HEK293T (cell line): ENCODE data around the gene KIF27.
"Not testable (repeated sequence)": the region's sequence is repeated elsewhere in the genome, so short reads cannot be mapped to it uniquely, and the experiment has no call there.

Experiments
- ARNT ChIP-seq: fragments of 450-650 bp; IDR thresholded peaks from 2 replicates; pipeline ENCODE4 v1.6.1; 2017; ENCODE audit warnings: mild to moderate bottlenecking
- BHLHE40 ChIP-seq: fragments of 450-650 bp; IDR thresholded peaks from 2 replicates; pipeline ENCODE4 v1.6.1; 2016; ENCODE audit warnings: mild to moderate bottlenecking, moderate library complexity, borderline replicate concordance
- FOXK2 ChIP-seq: fragments of 450-650 bp; IDR thresholded peaks from 2 replicates; pipeline ENCODE4 v1.6.1; 2016; ENCODE audit warnings: mild to moderate bottlenecking
- LEF1 ChIP-seq: fragments of 450-650 bp; IDR thresholded peaks from 2 replicates; pipeline ENCODE4 v1.6.1; 2017; ENCODE audit warnings: mild to moderate bottlenecking, borderline replicate concordance
- NFRKB ChIP-seq: fragments of 450-650 bp; IDR thresholded peaks from 2 replicates; pipeline ENCODE4 v1.6.1; 2016; ENCODE audit warnings: mild to moderate bottlenecking, moderate library complexity
- SP1 ChIP-seq: fragments of 450-650 bp; IDR thresholded peaks from 2 replicates; pipeline ENCODE4 v1.6.1; 2017
- TF ChIP-seq, protein P1 (sequence below): fragments of 450-650 bp; IDR thresholded peaks from 2 replicates; pipeline ENCODE4 v1.6.1; 2016

DNA sequence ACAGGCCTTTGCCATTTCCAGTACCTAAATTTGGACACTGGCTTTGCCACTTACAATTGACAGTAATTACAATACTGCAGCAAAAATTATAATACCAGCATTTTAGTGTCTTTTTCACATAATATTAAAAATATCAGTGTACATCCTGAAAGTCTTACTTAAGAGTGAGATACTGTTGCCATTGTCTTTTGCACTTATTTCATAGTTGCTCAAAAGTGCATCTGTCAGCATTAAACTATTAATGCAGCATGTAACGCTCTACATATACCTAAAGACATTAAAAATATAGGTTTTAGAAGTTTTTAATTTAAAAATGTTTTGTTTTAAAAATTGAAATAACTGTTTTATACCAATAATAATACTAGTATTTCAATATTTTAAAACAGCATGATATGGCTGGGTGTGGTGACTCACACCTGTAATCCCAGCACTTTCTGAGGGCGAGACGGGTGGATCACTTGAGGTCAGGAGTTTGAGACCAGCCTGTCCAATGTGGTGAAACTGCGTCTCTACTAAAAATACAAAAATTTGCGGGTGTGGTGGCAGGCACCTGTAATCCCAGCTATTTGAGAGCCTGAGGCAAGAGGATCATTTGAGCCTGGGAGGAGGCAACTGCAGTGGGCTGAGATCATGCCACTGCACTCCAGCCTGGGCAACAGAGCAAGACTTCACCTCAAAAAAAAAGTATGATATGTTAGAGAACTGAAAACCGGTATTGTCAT, 39.4 kb downstream of the KIF27 start:
- TF ChIP-seq, protein P1, sequence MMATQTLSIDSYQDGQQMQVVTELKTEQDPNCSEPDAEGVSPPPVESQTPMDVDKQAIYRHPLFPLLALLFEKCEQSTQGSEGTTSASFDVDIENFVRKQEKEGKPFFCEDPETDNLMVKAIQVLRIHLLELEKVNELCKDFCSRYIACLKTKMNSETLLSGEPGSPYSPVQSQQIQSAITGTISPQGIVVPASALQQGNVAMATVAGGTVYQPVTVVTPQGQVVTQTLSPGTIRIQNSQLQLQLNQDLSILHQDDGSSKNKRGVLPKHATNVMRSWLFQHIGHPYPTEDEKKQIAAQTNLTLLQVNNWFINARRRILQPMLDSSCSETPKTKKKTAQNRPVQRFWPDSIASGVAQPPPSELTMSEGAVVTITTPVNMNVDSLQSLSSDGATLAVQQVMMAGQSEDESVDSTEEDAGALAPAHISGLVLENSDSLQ, result not testable (repeated sequence)
- TF ChIP-seq FOXK2, SP1, ARNT, BHLHE40, NFRKB, LEF1: not testable (repeated sequence)
